DND-41 (cell line): ENCODE results near the gene CCDC6.
"Not testable (repeated sequence)": the region's sequence is repeated elsewhere in the genome, so short reads cannot be mapped to it uniquely, and the experiment has no call there.

ENCODE experiments used
- ATAC-seq: fragments of 200-7000 bp; cut with Tn5 transposase; 3 replicates; pipeline ENCODE4 v1.9.1; 2021; ENCODE audit warnings: low read depth; ENCODE audit not compliant: insufficient read depth
- DNase-seq: peaks from one replicate; pipeline ENCODE4 v3.0.0-alpha.2; 2020
- H2AFZ ChIP-seq: 2 replicates; pipeline ENCODE4 v1.6.0; 2012; ENCODE audit warnings: low read depth, low read length
- H3K27ac ChIP-seq: 2 replicates; pipeline ENCODE4 v1.5.1; 2012; ENCODE audit warnings: low read length, inconsistent platforms
- H3K27me3 ChIP-seq: fragments of 200-600 bp; sonication (generic); 2 replicates; pipeline ENCODE4 v1.6.0; 2012; ENCODE audit warnings: low read length, mild to moderate bottlenecking, inconsistent platforms; ENCODE audit not compliant: insufficient read depth, poor library complexity
- H3K36me3 ChIP-seq: 2 replicates; pipeline ENCODE4 v1.5.1; 2012; ENCODE audit warnings: low read length, inconsistent platforms; ENCODE audit not compliant: insufficient read depth
- H3K4me1 ChIP-seq: 2 replicates; pipeline ENCODE4 v1.5.1; 2012; ENCODE audit warnings: mild to moderate bottlenecking, low read length; ENCODE audit not compliant: insufficient read depth
- H3K4me2 ChIP-seq: 2 replicates; pipeline ENCODE4 v1.6.0; 2012; ENCODE audit warnings: mild to moderate bottlenecking, moderate library complexity, low read length, inconsistent platforms; ENCODE audit not compliant: insufficient read depth
- H3K4me3 ChIP-seq, 2 experiments: fragments of 200-600 bp in 1 of 2; shearing (Covaris generic) in 1 of 2; 2 replicates each; pipeline ENCODE4 v1.5.1; 2012 to 2016; ENCODE audit warnings: inconsistent platforms in 2 of 2, low read length in 2 of 2, mild to moderate bottlenecking in 2 of 2, low read depth in 1 of 2, moderate library complexity in 1 of 2
- H3K79me2 ChIP-seq: 2 replicates; pipeline ENCODE4 v1.6.0; 2012; ENCODE audit warnings: low read length, inconsistent platforms; ENCODE audit not compliant: insufficient read depth
- H3K9ac ChIP-seq: 2 replicates; pipeline ENCODE4 v1.6.0; 2012; ENCODE audit warnings: low read depth, mild to moderate bottlenecking, inconsistent platforms, low read length, moderate library complexity
- H3K9me3 ChIP-seq: 2 replicates; pipeline ENCODE4 v1.5.1; 2012; ENCODE audit warnings: low read length, moderate library complexity, mild to moderate bottlenecking, inconsistent platforms; ENCODE audit not compliant: insufficient read depth, severe bottlenecking
- H4K20me1 ChIP-seq: 2 replicates; pipeline ENCODE4 v1.6.0; 2012; ENCODE audit warnings: low read length; ENCODE audit not compliant: insufficient read depth
- EZH2 ChIP-seq: IDR thresholded peaks from 3 replicates; pipeline ENCODE4 v1.6.1; 2012; ENCODE audit warnings: borderline replicate concordance, low read depth, mild to moderate bottlenecking, moderate library complexity, low read length, inconsistent platforms; ENCODE audit not compliant: severe bottlenecking
- TF ChIP-seq, protein P1 (sequence below): IDR thresholded peaks from 2 replicates; pipeline ENCODE4 v1.5.1; 2012; ENCODE audit warnings: borderline replicate concordance, low read length, moderate library complexity, mild to moderate bottlenecking; ENCODE audit not compliant: poor library complexity, severe bottlenecking; ENCODE audit errors: extremely low read depth

The CCDC6 gene

DNA sequence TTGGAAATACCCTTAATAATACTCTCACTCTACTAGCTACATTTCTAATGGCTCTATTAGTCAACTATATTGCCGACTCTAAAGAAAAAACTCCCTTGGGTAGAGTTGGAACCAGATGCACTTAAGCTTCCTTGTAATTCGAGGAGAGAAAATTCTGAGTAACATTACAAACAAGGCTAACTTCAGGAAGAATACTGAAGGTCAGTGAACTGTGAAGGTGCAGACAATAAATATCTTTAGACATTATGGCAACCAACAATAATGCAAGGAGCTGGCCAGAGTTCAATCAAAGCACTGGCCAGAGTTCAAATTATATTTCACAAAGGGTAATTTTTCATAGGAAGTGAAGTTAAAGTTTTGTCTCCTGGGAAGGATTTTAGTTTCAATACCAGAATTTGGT lies 112.4 kb downstream of the CCDC6 start:
- ATAC-seq: no peak
- TF ChIP-seq, protein P1, sequence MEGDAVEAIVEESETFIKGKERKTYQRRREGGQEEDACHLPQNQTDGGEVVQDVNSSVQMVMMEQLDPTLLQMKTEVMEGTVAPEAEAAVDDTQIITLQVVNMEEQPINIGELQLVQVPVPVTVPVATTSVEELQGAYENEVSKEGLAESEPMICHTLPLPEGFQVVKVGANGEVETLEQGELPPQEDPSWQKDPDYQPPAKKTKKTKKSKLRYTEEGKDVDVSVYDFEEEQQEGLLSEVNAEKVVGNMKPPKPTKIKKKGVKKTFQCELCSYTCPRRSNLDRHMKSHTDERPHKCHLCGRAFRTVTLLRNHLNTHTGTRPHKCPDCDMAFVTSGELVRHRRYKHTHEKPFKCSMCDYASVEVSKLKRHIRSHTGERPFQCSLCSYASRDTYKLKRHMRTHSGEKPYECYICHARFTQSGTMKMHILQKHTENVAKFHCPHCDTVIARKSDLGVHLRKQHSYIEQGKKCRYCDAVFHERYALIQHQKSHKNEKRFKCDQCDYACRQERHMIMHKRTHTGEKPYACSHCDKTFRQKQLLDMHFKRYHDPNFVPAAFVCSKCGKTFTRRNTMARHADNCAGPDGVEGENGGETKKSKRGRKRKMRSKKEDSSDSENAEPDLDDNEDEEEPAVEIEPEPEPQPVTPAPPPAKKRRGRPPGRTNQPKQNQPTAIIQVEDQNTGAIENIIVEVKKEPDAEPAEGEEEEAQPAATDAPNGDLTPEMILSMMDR: no peak
- no peak for TF ChIP-seq EZH2
- no peak overlapping the region for H3K27ac ChIP-seq

DNA sequence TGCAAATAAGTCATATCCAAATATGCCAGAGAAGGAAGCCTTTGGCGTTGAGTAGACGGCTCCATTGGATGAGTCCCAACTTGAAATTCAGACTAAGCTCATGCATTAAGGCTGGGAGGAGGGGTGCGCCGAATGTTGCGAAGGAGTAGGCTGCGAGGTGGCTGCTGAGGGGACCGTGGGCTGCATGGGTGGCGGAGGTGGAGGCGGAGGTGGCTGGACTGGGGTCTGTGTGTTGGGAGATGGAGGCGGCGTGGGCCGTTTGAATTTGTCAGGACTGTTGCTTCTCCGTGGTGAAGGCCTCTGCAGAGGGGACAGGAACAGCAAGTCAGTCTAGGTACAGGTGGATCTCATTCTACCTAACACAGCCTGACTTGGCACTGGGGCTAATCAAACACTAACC lies 113.5 kb downstream of the CCDC6 start:
- DNase-seq: no peak
- Histone ChIP-seq H3K4me1 (no peaks in the 10 kb centered on the region), H2AFZ (no peak overlapping the region), H3K9ac (no peak overlapping the region), H3K4me3 (no peak overlapping the region), H3K36me3 (peaks cover 62% of the 10 kb centered on the region), H3K4me2 (no peak overlapping the region), H3K9me3 (no peaks in the 10 kb centered on the region), H3K27ac (no peak overlapping the region), H3K79me2 (no peaks in the 10 kb centered on the region), H4K20me1 (no peaks in the 10 kb centered on the region), H3K27me3 (no peaks in the 10 kb centered on the region)
- TF ChIP-seq, protein P1: no peak
- TF ChIP-seq EZH2: no peak
- ATAC-seq: no peak

More for the DNA sequence above, 112.4 kb downstream of the CCDC6 start:
- no peaks in the 10 kb centered on the region for H4K20me1 ChIP-seq
- no peak for DNase-seq
- H3K79me2 ChIP-seq: no peaks in the 10 kb centered on the region
- peaks cover 71% of the 10 kb centered on the region for H3K36me3 ChIP-seq
- H3K4me1 ChIP-seq: no peaks in the 10 kb centered on the region
- H3K4me3 ChIP-seq: no peak overlapping the region
- no peaks in the 10 kb centered on the region for H3K27me3 ChIP-seq
- H3K4me2 ChIP-seq: no peak overlapping the region
- H3K9ac ChIP-seq: no peak overlapping the region
- no peaks in the 10 kb centered on the region for H3K9me3 ChIP-seq
- no peak overlapping the region for H2AFZ ChIP-seq

- Histone ChIP-seq H4K20me1 (no peaks in the 10 kb centered on the region), H2AFZ (no peak overlapping the region), H3K4me1 (no peaks in the 10 kb centered on the region), H3K9ac (no peak overlapping the region), H3K4me3 (no peak overlapping the region), H3K9me3 (no peaks in the 10 kb centered on the region), H3K27me3 (no peaks in the 10 kb centered on the region), H3K36me3 (peaks cover 51% of the 10 kb centered on the region), H3K27ac (no peak overlapping the region), H3K79me2 (no peaks in the 10 kb centered on the region), H3K4me2 (no peak overlapping the region)
- ATAC-seq (no peak), DNase-seq (no peak)
- TF ChIP-seq, protein P1: no peak
- TF ChIP-seq EZH2: no peak
These were observed 114.8 kb downstream of the CCDC6 start for GRCh38 chr10:59791601-59792000.

DNA sequence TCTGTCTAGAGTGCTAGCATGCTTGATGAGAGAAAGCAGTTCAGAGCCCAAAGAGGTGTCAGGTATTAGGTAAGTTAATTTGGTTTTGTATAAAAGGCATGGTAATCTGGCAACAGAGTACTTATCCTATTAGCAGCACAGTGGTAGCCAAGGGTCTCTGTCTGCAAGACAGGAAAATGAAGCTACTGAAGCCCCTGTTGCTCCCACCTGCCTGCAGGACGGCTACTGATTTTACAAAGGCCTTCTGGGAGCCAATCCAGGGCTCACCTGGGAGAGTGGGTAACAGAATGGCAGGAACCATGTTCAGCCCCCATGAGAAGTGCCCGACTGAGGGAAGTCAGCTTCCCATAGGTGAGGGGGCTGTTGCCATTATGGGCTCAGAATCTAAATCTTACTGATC lies 116.3 kb downstream of the CCDC6 start:
- H4K20me1 ChIP-seq, H3K9me3 ChIP-seq, H3K4me2 ChIP-seq, ATAC-seq, DNase-seq, H3K9ac ChIP-seq, H3K4me3 ChIP-seq, H3K4me1 ChIP-seq, H3K27ac ChIP-seq, H3K27me3 ChIP-seq, H2AFZ ChIP-seq, H3K79me2 ChIP-seq: not testable (repeated sequence)
- peaks cover 45% of the 10 kb centered on the region for H3K36me3 ChIP-seq

DNA sequence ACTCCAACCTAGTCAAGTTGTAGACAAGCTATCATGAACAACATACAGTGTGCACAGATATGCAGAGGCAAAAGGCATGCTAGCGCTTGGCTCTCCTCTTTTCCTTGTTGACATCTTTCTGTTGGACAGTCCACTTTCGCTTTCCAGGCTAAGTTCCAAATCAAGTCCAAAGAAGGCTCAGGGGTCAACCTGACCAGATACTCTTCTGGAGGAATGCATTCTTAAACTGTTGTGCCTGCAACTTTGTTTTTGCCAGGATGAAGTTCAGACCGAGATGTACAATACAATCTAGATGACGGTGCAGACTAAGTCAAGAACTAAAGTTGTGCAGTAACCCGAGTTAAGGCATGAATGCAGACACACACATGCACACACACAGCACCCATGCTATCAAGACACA lies 117.4 kb downstream of the CCDC6 start:
- not testable (repeated sequence) for H3K27ac ChIP-seq, H3K9ac ChIP-seq, H3K4me2 ChIP-seq, DNase-seq, H4K20me1 ChIP-seq, ATAC-seq, H2AFZ ChIP-seq, H3K79me2 ChIP-seq, H3K9me3 ChIP-seq, H3K4me3 ChIP-seq, H3K27me3 ChIP-seq, H3K4me1 ChIP-seq
- H3K36me3 ChIP-seq: peaks cover 34% of the 10 kb centered on the region

GRCh38 chr10:59787032-59787431 lies 119.3 kb downstream of the CCDC6 start:
- not testable (repeated sequence) for H3K9ac ChIP-seq, H3K79me2 ChIP-seq, H3K27ac ChIP-seq, ATAC-seq, H2AFZ ChIP-seq, H3K9me3 ChIP-seq, H4K20me1 ChIP-seq, H3K27me3 ChIP-seq, DNase-seq, H3K4me2 ChIP-seq, H3K4me3 ChIP-seq, H3K4me1 ChIP-seq
- peaks cover 17% of the 10 kb centered on the region; the same call in 1 of the 2 replicates for H3K36me3 ChIP-seq
